ENCODE results near the gene ZNF443. TPM values are rescaled to one million over a fixed set of nuclear protein-coding genes. Genes with fewer than 3 reads are reported as not detected.

The ZNF443 gene
- total and polyA plus RNA-seq, 9 of the 15 experiments (the other 6 are each of a cell fraction or from before 2014, with no cell fraction given) = 1.5 to 4.9 (median 2.8) TPM

DNA sequence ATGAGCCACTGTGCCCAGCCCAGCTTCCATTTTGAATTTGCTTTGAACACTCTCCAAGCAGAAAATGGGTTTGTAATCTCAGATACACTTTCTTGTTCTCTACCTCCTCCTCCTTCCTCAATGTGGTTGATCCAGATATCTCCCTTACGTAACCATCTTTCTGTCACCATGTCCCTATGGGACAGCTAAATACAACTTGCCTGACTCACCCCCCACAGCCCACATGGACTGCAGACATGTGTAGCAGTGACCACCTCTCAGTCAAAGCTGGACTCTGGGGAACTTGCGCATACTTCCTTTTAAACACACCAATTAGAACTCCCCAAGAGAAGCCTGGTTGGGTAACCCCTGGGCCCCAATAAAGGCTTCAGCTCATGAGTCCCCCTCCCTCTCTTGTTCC, 28.9 kb downstream of the ZNF443 start:
- POLR2A ChIA-PET = interaction anchor here (0.9 kb wide), 1 partner anchor 9 kb away, joined by 7 read pairs; no protein-coding TSS in a partner anchor
- Histone ChIP-seq H4K20me1 (replicated peaks; ENCODE audit: control insufficient read depth, insufficient read depth, low read length) (no peaks in the 10 kb centered on the region), H3K9me1 (ENCODE audit: control insufficient read depth, insufficient read depth, low read length) (no peaks in the 10 kb centered on the region), H3K4me2 (ENCODE audit: insufficient read depth, low read length) (no peak overlapping the region; the same call in 1 of the 2 replicates), H3K27ac (ENCODE audit: extremely low read depth, low read depth, low read length) (peak overlapping the region; percentile 34; the same call in 1 of the 3 replicates), H3K4me1 (replicated peaks in 1 of 2; ENCODE audit: control insufficient read depth in 2 of 2, insufficient read depth in 2 of 2, low read length in 2 of 2) (peaks cover 4 to 5% of the 10 kb centered on the region in 2 experiments; a peak in 4 of 5 replicates), H2AFZ (ENCODE audit: low read depth, low read length) (peak overlapping the region; percentile 52), H3K9ac (ENCODE audit: insufficient read depth in 1 of 2, low read depth in 2 of 2, low read length in 2 of 2) (no peak overlapping the region), H3K36me3 (ENCODE audit: control insufficient read depth, insufficient read depth, low read length) (no peaks in the 10 kb centered on the region), H3K79me2 (ENCODE audit: control insufficient read depth, insufficient read depth, low read length) (no peaks in the 10 kb centered on the region), H3K4me3 (no peak overlapping the region), H3K27me3 (ENCODE audit: control insufficient read depth in 2 of 2, insufficient read depth in 2 of 2, low read length in 2 of 2) (no peaks in the 10 kb centered on the region), H3K9me3 (replicated peaks; ENCODE audit: control insufficient read depth, insufficient read depth, low read depth, low read length) (no peaks in the 10 kb centered on the region; the same call in 1 of the 2 replicates)
- ATAC-seq = peak; percentile 83
- in situ Hi-C loops (cut with MboI) (no loop called here), intact Hi-C loops (cut with micrococcal nuclease) (no loop called here)
- CTCF ChIA-PET (ENCODE audit: low intra/inter-chr PET ratio) = no interaction called here
- no TSS peak for BruUV-seq (replicated peaks)
- peak; percentile 75 for FAIRE-seq
- 30% methylated on average over 2 of the region's 2 CpGs for WGBS (ENCODE audit: insufficient coverage, low coverage, missing lambda C conversion rate)
- peak in 2 of 4 experiments; percentile 52 to 53 for DNase-seq (ENCODE audit: extremely low read depth in 1 of 4, low spot score in 3 of 4)
- TF ChIP-seq PKNOX1 (IDR thresholded peaks at IDR 0.05) = 0 out of 2 replicates have a peak, but pooled peaks have one; percentile 12
- 0 out of 2 replicates have a peak, but pooled peaks have one; percentile 26 for TF ChIP-seq POLR2AphosphoS5 (IDR thresholded peaks at IDR 0.05; ENCODE audit: control insufficient read depth, insufficient read depth, low read depth, low read length)
- peak; percentile 56; the same call in 1 of the 2 replicates for TF ChIP-seq JUND (IDR thresholded peaks at IDR 0.05; ENCODE audit: borderline replicate concordance, low read depth, low read length)
- no peak for TF ChIP-seq JUND (tag; IDR thresholded peaks at IDR 0.05; ENCODE audit: borderline replicate concordance, low read depth, low read length)
- peak; percentile 88 for TF ChIP-seq ARID1B (IDR thresholded peaks at IDR 0.05)
- TF ChIP-seq TRIM24 (IDR thresholded peaks at IDR 0.05) = peak; percentile 51 to 84; a peak in 3 of 4 replicates
- peak; percentile 44 for TF ChIP-seq NFIC (IDR thresholded peaks at IDR 0.05)
- TF ChIP-seq DPF2 (IDR thresholded peaks at IDR 0.05) = peak; percentile 80
- peak; percentile 72 for TF ChIP-seq TAL1 (IDR thresholded peaks at IDR 0.05)
- TF ChIP-seq NCOR1 (IDR thresholded peaks at IDR 0.05) = peak; percentile 56
- TF ChIP-seq LEF1 (IDR thresholded peaks at IDR 0.05) = 0 out of 2 replicates have a peak, but pooled peaks have one; percentile 30
- no peak for TF ChIP-seq HDAC6 (IDR thresholded peaks at IDR 0.05; ENCODE audit: low read depth, low read length)
- peak; percentile 80 for TF ChIP-seq TEAD4 (IDR thresholded peaks at IDR 0.05; ENCODE audit: low read length)
- TF ChIP-seq TEAD4 (CRISPR knock-in tag; IDR thresholded peaks at IDR 0.05; ENCODE audit: borderline replicate concordance) = no peak
- TF ChIP-seq TCF3 (CRISPR knock-in tag; IDR thresholded peaks at IDR 0.05) = peak; percentile 88
- peak; percentile 74; the same call in 1 of the 2 replicates for TF ChIP-seq SMARCA4 (IDR thresholded peaks at IDR 0.05)
- peak; percentile 14; the same call in 1 of the 2 replicates for TF ChIP-seq EP300 (IDR thresholded peaks at IDR 0.05; ENCODE audit: low read length)
- no peak for TF ChIP-seq ZNF76 (CRISPR knock-in tag; IDR thresholded peaks at IDR 0.05; ENCODE audit: borderline replicate concordance)
- TF ChIP-seq, protein P1, sequence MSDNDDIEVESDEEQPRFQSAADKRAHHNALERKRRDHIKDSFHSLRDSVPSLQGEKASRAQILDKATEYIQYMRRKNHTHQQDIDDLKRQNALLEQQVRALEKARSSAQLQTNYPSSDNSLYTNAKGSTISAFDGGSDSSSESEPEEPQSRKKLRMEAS (CRISPR knock-in tag; IDR thresholded peaks at IDR 0.05) = 0 out of 2 replicates have a peak, but pooled peaks have one; percentile 33
- TF ChIP-seq EHMT2 (IDR thresholded peaks at IDR 0.05) = peak; percentile 45
- TF ChIP-seq WHSC1 (IDR thresholded peaks at IDR 0.05; ENCODE audit: low read length) = no peak
- TF ChIP-seq, protein P2, sequence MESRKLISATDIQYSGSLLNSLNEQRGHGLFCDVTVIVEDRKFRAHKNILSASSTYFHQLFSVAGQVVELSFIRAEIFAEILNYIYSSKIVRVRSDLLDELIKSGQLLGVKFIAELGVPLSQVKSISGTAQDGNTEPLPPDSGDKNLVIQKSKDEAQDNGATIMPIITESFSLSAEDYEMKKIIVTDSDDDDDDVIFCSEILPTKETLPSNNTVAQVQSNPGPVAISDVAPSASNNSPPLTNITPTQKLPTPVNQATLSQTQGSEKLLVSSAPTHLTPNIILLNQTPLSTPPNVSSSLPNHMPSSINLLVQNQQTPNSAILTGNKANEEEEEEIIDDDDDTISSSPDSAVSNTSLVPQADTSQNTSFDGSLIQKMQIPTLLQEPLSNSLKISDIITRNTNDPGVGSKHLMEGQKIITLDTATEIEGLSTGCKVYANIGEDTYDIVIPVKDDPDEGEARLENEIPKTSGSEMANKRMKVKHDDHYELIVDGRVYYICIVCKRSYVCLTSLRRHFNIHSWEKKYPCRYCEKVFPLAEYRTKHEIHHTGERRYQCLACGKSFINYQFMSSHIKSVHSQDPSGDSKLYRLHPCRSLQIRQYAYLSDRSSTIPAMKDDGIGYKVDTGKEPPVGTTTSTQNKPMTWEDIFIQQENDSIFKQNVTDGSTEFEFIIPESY (CRISPR knock-in tag; IDR thresholded peaks at IDR 0.05) = peak; percentile 59; the same call in 1 of the 2 replicates

Data from K562 (cell line).